NCI-H128 (cell line): ENCODE measurements around the gene PHOX2A.
"Not testable (repeated sequence)": the region's sequence is repeated elsewhere in the genome, so short reads cannot be mapped to it uniquely, and the experiment has no call there.

Source experiments
- DNase-seq: peaks from one replicate; lab custom pipeline; 2025; ENCODE audit not compliant: unreplicated experiment; lab: John Stamatoyannopoulos, UW

The PHOX2A gene

DNA sequence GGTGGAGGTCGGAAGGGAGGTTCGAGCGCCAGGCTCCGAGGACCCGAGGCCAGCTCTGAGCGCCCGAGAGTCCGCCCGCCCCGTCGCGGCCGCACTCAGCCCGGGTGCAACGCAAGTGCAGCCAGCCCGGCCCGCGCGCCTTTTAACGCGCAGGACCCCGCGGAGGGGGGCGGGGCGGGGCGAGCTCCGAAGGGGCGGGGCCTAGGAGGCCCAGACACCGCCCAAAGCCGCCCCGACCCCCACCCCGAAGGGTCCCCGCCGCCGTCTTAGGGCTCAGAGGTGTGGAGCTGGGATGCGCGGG is at the start of gene PHOX2A:
Gene PHOX2A, minus strand, starts transcription at position 117 of the 301 bp plus-strand sequence. CDS start 172 bp downstream, outside the sequence.
- no peak for DNase-seq

DNA sequence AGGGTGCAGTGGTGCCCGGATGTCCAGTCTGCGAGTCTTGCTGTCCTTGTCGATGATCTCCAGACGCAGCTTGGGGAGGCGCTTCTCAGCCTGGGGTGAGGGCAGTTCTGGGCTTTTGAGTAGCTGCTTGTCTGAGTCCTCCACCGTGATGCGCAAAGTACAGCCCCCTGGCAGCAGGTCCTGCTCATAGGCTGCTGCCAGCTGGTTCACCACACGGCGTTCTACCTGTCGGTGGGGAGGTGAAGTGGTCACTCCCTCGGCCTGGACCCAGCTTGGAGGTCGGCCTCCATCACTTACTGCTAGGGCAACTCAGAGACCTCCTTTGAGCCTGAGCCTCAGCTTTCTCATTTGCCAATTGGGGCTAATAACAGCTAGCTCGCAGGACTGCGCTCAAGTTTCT is 49.4 kb upstream of the PHOX2A start:
- no peak for DNase-seq

DNA sequence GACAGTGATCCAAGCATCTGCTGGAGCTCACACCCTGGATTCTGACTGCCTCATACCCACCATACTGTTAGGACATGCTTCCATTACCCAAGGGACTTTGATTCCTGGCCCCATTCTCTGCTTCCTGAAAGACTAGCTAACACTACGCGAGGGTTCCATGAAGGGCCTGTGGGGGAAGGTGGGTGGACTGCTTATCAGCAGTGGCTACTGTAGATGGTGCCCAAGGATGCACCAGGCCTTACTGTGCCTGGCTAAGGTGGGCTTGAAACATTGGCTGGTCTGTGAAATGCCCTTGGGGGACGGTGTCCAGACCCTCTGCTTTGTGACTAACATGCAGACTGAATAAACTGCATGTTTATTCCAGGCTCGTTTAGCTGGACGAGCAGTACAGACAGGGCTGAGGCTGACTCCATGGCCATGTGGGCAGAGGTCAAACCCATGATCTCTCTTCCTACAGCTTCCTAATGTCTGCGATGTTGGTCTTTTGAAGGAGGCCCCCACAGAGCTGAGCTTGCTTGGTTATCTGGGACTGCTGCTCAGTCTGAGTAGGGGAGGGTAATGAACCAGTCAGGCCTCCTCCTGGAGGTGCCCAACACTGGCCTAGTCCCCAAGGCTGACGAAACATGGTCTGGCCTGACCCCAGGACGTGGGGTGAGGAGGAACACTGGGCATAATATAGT is 48.3 kb upstream of the PHOX2A start:
- no peak for DNase-seq

DNA sequence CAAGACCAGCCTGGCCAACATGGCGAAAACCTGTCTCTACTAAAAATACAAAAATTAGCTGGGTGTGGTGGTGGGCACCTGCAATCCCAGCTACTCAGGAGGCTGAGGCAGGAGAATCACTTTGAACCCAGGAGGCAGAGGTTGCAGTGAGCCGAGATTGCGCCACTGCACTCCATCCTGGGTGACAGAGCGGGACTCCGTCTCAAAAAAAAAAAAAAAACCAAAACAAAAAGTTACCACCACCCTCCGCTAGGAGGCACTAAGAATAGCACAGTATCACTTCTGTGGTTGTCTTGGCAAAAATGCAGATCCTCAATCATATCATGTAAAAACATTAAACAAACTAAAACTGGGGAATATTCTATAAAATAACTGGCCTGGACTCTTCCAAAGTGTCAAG is 46.8 kb upstream of the PHOX2A start:
- not testable (repeated sequence) for DNase-seq

DNA sequence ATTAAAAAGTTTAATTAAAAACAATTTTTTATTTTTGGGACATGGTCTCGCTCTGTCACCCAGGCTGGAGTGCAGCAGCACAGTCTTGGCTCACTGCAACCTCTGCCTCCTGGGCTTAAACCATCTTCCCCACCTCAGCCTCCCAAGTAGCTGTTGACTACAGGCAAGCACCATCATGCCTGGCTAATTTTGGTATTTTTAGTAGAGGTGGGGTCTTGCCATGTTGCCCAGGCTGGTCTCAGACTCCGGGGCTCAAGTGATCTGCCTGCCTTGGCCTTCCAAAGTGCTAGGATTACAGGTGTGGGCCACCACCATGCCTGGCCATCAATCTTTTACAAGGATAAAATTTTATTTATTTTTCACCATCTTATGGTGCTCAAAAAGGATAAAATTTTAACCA is 43.3 kb upstream of the PHOX2A start:
- DNase-seq, result no peak

DNA sequence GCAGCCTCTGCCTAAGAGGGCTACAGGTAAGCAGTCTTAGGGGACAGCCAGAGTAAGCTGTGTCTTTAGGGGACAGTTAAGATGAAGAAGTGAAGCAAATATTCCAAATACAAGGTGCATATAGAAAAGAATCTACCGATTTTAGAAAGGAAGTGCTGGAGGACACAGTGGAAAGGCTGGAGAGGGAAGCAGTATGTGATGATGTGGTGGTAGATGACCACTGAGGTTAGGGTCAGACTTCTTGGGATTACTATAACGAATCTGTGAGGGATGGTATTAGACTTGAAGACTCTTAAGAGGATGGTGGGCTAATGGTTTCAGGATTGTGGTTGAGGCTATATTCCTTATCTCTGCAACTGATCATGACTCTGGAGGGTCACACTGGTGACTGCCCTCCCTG is 40.0 kb upstream of the PHOX2A start:
- DNase-seq, result no peak

DNA sequence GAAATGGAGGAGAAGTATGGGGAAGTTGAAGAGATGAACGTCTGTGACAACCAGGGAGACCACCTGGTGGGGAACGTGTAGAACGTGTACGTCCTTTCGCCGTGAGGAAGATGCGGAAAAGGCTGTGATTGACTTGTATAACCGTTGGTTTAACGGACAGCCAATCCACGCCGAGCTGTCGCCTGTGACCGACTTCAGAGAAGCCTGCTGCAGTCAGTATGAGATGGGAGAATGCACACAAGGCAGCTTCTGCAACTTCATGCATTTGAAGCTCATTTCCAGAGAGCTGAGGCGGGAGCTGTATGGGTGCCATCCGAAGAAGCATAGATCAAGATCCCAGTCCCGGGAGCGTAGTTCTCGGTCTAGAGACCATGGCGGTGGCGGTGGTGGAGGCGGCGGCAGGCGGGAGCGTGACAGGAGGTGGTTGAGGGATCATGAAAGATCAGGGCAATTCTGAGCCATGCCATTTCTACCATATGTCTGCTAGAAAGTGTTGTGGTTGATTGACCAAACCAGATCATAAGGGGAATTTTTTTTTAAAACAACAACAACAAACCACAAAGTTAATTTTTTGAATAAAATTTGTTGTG is 36.8 kb upstream of the PHOX2A start:
- DNase-seq, result no peak

DNA sequence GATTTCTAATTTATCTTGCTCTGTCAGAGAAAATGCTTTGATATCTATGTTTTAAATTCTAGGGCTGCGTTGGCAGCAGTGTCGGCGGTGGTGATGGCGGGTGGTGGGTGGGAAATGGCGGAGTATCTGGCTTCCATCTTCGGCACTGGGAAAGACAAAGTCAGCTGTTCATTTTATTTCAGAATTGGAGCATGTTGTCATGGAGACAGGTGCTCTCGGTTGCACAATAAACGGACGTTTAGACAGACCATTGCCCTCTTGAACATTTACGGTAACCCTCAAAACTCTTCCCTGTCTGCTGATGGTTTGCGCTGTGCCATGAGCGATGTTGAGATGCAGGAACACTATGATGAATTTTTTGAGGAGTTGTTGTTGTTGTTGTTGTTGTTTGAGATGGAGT is 36.1 kb upstream of the PHOX2A start:
- DNase-seq, result no peak

DNA sequence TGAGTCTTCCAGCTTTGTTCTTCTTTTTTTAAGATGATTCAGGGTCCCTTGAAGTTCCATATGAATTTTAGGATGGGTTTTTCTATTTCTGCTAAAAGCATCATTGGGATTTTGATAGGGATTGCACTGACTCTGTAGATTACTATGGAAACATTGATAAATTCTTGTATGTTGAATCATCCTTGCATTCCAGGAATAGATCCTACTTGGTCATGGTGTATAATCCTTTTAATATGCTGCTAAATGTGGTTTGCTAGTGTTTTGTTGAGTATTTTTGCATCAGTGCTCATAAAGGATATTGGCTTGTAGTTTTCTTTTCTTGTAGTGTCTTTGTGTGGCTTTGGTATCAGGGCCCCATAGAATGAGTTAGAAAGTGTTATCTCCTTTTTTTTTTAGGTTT is 34.9 kb upstream of the PHOX2A start:
- DNase-seq, result no peak

DNA sequence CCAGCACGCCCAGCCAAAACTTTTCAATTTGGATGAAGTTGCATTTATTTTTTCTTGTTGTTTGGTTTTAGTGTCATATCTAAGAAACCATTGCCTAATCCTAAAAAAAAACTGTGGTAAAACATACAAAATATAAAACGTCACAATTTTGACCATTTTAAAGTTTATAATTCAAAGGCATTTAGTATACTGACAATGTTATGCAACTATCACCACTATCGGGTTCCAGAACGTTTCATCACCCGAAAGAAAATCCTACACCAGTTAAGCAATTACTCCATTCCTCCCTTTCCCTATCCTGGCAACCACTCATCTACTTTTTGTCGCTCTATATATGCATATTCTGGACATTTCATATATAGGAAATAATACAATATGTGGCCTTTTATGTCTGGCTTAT is 30.5 kb upstream of the PHOX2A start:
- no peak for DNase-seq

DNA sequence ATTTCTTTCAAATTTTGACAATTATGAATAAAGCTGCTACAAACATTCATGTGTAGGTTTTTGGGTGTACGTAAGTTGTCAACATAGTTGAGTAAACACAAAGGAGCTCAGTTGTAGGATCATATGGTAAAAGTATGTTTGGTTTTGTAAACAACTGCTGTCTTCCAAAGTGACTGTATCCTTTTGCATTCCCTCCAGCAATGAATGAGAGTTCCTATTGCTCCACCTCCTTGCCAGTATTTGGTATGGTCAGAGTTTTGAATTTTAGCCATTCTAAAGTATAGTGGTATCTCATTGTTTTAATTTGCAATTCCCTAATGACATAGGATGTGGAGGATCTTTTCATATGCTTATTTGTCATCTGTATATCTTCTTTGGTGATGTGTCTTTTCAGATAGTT is 28.0 kb upstream of the PHOX2A start:
- DNase-seq, result no peak

DNA sequence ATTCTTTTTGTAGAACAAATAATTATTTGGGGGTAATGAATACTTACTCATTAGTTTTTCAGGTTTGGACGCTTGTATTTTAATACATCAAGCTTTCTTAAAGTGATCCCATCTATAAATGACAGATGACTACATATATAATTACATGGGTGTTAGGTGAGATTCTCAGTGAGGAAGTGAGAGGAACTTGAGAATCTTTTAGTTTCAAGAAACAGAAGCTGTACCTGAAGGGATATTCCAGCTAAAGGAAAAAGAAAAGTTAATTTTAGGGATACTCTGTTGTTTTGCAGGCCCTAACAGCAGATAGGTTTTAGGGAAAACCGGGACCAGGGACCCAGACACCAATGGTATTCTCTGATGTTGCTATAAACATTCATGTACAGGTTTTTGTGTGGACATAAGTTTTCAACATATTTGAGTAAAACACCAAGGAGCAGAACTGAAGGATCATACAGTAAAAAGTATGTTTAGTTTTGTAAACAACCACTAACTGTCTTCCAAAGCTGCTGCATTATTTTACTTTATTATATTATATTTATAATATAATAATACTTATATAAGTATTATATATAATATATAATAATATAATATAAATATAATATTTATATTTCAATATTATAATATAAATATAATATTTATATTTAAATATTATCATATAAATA is 24.1 kb upstream of the PHOX2A start:
- no peak for DNase-seq

DNA sequence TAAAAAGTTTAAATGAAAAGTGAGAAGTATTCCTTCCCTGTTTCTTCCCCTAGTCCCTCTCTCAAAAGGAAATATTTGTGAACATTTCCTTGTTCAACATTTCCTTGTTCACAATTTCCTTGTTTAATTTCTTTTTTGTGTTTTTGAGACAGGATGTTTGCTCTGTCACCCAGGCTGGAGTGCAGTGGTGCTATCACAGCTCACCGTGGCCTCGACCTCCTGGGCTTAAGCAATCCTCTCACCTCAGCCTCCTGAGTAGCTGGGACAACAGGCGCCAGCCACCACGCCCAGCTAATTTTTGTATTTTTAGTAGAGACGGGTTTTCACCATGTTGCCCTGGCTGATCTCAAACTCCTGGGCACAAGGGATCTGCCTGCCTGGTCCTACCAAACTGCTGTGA is 23.0 kb upstream of the PHOX2A start:
- DNase-seq, result not testable (repeated sequence)

DNA sequence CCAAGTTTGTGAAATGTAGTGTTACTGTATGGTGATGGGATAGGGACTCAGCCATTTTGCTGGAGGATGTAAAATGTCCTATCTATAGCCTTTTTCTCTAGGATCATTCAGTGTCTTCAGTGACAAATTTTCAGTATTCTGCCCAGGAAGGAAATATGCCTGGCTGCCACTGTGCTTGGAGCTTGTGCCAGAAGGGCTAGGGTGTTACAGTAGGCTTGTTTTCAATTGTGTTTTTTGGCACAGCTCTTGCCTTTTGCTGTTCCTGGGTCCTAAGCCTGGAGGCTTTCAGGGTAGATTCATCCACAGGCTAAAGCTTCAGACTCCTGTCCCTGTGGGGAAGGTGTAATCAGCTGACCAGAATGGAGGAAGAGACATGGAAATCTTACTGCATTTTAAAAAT is 22.0 kb upstream of the PHOX2A start:
- no peak for DNase-seq

DNA sequence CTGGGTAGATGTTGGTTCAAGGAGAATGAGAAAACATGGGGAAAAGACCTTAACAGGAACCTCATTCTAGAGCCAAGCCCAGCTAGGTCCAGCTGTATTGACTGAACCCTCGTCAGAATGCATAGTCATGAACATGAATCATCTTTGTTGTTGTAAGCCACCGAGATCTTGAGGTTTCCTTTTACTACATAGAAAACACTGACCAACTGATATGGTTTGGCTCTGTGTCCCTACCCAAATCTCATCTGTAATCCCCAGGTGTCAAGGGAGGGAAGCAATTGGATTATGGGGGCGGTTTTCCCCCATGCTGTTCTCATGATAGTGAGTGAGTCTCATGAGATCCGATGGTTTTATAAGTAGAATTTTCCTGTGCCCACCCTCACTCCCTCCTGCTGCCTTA is 19.4 kb upstream of the PHOX2A start:
- no peak for DNase-seq

DNA sequence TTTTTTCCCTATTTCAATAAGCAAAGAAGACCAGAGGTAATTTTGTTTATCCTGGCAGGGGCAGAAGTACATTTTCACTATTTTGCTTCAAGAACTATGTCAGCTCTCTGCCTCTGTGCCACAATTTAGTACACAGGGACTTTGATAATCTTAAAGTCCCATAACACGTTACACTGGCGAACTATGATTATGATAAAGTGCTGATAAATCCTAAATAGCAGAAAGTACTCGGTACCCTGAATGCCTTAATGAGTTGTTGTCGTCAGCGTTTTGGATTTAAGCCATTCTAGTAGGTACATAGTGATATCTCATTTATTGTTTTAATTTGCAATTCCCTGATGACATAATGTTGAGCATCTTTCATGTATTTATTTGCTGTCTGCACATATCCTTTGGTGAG is 16.6 kb upstream of the PHOX2A start:
- no peak for DNase-seq

DNA sequence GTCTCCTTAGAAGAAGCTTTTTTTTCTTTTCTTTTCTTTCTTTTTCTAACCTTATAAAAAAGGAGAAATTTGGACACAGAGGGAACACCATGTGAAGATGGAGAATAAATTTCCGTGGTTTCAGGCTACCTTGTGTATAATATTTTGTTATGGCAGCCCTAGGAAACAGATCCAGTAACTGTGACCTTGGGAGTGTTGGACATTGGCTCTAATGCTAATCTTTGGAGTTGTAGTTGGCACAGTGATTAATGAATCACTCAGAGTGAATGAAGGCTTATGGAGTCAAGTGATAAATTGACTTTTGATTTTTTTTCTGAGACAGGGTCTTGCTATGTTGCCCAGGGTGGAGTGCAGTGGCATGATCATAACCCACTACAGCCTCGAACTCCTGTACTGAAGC is 15.5 kb upstream of the PHOX2A start:
- DNase-seq, result no peak

DNA sequence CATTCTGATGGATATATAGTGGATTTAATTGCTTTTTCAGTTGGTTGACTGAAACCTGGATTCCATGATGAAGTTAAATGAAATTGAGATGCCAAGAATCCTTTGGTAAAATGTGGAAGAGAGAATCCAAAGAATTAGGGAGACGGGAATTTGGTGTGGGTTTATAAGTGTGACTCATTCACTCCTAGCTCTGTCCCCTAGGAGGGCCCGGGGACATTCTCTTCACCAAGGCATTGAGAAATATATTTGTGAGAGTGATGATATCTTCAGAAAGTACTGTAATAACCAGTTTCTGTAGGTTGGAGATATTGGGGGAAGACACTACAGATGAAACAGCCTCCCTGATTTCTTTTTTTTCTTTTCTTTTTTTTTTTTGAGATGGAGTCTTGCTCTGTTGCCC is 13.6 kb upstream of the PHOX2A start:
- DNase-seq, result no peak

DNA sequence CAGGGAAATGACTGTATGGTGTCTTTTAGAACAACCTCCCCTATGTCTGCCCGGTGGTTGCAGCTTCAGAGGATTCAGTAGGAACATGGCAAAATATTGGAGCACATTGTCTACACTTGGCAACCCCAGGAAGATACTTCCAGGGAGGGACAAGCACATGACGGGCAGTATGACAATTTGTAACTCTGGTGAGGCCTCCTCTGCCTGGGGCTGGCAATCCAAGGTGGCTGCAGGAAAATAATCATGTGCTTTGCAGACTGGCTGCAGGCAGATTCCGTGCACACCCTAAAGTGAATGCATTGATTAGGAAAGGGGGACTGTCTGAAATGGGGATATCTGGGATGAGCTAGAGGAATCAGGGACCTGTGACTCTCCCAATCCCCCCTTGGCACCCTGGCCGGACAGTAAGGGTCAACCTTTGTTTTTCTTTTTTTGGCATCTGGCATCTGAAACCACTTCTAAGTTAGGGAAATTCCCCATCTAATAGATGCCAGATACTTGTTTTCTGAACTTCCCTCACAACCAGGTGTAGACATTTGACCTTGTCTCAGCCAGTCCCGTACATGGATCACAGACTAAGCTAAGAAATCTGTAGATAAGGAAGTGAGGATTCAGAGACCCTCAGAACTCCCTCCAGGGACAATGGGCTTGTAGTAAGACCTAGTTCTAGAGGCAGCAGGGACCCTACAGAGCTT is 10.5 kb upstream of the PHOX2A start:
- no peak for DNase-seq

DNA sequence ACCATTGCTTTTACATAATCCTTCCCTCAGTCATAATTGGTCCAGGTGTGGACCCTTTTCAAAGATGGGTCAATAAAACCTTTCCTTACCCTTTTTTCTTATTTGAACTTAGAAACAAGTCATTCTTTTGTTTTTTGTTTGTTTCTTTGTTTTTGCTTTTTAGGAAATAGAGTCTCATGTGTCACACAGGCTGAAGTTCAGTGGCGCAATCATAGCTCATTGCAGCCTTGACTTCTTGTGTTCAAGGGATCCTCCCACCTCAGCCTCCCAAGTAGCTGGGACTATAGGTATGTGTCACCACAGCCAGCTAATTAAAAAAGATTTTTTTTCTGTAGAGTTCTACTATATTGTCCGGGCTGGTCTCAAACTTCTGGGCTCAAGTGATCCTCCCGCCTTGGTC is 9.4 kb upstream of the PHOX2A start:
- no peak for DNase-seq

DNA sequence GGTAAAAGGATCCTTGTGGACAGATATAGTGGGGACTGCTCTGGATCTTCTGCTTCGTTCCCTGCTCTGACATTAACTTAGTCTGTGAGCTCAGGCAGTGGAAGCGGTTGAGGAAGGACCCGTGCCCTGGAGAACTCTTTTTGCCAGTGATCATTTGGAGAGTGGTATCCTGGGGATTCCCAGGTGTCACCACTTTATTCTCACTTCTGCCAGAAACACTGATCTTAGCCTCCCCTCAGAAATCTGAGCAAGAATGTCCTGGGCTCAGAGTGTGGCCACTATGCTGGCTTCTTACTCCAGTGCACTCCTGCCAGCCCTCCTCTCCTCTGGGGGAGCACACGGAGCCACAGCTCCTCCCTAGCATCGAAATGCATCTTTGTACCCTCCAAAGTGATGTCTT is 7.6 kb upstream of the PHOX2A start:
- DNase-seq, result no peak
